Adipocyte (in vitro differentiated cells): Measurements from ENCODE around the gene JAZF1.

Experiments
- DNase-seq: peaks from one replicate; pipeline ENCODE4 v3.0.0-alpha.2; 2015; ENCODE audit warnings: low read depth
- H3K27me3 ChIP-seq: replicated peaks from 2 replicates; pipeline ENCODE4 v1.7.0; 2013; ENCODE audit warnings: mild to moderate bottlenecking, low read length, moderate library complexity; ENCODE audit not compliant: control insufficient read depth, insufficient read depth
- H3K36me3 ChIP-seq: 2 replicates; pipeline ENCODE4 v1.7.0; 2013; ENCODE audit warnings: low read length, mild to moderate bottlenecking, moderate library complexity; ENCODE audit not compliant: control insufficient read depth, insufficient read depth, severe bottlenecking
- H3K4me1 ChIP-seq: 2 replicates; pipeline ENCODE4 v1.7.0; 2013; ENCODE audit warnings: mild to moderate bottlenecking, low read length, moderate library complexity; ENCODE audit not compliant: control insufficient read depth, insufficient read depth
- H3K4me3 ChIP-seq: 2 replicates; pipeline ENCODE4 v1.7.0; 2013; ENCODE audit warnings: mild to moderate bottlenecking, low read length, moderate library complexity
- H3K9ac ChIP-seq: 2 replicates; pipeline ENCODE4 v1.7.0; 2013; ENCODE audit warnings: mild to moderate bottlenecking, low read length, moderate library complexity
- H3K9me3 ChIP-seq: 2 replicates; pipeline ENCODE4 v1.7.0; 2013; ENCODE audit warnings: mild to moderate bottlenecking, low read length, moderate library complexity; ENCODE audit not compliant: control insufficient read depth

The JAZF1 gene

DNA sequence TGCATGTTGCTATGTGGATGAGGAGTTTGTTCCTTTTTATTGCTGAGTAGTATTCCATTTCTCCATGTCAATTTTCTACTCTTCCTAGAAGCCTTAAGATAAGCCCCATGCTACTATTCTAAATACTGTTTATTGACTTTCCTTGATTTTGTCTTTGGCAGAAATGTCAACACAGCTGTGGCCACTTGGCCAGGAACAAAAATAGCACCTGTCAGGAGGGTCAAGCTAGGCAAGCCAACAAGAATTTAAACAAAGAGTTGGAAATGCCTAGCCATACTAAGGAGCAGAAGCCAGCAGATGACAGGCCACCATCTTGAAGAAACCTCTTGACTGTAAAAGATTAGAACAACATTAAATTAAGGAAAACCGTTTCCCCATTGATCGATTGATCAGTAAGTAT is 34.7 kb downstream of the JAZF1 start:
- Histone ChIP-seq H3K4me3 (no peak overlapping the region), H3K27me3 (no peaks in the 10 kb centered on the region), H3K9me3 (no peaks in the 10 kb centered on the region), H3K36me3 (peaks cover 2% of the 10 kb centered on the region), H3K9ac (no peak overlapping the region), H3K4me1 (no peaks in the 10 kb centered on the region)
- no peak for DNase-seq

DNA sequence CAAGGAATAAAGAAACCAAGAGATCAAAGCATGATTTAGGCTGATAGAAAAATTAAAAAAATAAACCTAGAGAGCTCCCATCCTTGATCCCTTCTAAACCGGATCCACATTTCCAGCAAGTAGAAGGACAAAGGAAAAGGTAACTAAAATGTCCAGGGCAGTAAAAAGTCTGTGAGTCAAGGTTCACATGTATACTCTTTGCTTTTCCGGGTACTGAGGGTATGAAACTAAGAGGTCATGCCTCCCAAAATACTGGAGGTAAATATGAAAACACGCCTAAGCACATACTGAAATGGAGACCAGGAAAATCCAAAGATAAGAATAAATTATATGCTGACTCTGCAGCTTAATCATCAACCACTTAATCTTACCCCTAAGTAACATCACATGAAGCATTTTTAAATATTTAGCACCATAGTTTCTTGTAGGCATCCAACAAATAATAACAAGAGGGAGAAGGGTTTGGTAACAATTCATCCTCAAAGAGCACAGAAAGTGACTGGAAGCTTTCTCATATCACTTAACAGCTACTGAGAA is 35.4 kb downstream of the JAZF1 start:
- H3K9me3 ChIP-seq, result no peaks in the 10 kb centered on the region
- DNase-seq, result no peak
- H3K27me3 ChIP-seq, result no peaks in the 10 kb centered on the region
- H3K36me3 ChIP-seq, result peaks cover 2% of the 10 kb centered on the region
- H3K9ac ChIP-seq, result no peak overlapping the region
- H3K4me3 ChIP-seq, result no peak overlapping the region
- no peaks in the 10 kb centered on the region for H3K4me1 ChIP-seq

DNA sequence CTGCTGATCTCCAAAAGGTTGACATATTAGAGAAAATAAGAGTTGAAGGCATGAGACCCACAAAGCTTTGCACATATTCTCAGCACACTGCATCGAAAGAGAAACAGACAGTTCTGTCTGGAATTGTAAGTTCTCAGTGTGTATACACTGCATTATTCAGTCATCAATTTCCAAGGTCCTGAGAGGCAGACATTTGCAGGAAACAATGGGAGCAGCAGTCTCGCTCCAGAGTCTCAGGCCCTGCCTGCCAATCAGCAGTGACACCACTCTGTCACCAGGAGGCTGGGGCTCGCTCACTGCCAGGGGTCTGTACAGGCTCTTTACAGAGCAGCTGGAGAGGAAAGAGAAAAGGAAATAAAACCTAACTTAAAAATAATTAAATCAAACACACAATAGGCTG is 36.3 kb downstream of the JAZF1 start:
- Histone ChIP-seq H3K27me3 (no peaks in the 10 kb centered on the region), H3K9ac (no peak overlapping the region), H3K4me3 (no peak overlapping the region), H3K4me1 (no peaks in the 10 kb centered on the region), H3K36me3 (peaks cover 2% of the 10 kb centered on the region), H3K9me3 (no peaks in the 10 kb centered on the region)
- DNase-seq, result no peak

DNA sequence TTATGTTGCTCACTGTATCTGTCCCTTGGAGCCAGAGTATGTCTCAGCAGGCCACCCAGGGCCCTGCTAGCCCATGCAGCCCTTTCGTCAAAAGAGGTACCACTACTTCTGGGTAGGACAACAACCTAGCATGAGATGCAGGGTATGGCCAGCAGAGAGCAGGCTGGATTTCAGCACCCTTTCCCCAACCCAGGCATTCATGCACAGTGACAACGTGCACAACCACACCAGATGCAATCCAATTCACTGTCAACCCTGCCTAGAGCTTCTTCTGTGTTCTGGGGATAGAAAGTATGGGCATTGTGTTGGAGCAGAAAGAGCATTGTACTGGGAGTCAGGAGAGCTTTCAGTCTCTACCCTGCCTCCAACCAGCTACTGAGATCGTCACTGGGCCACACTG is 37.9 kb downstream of the JAZF1 start:
- DNase-seq, result no peak

DNA sequence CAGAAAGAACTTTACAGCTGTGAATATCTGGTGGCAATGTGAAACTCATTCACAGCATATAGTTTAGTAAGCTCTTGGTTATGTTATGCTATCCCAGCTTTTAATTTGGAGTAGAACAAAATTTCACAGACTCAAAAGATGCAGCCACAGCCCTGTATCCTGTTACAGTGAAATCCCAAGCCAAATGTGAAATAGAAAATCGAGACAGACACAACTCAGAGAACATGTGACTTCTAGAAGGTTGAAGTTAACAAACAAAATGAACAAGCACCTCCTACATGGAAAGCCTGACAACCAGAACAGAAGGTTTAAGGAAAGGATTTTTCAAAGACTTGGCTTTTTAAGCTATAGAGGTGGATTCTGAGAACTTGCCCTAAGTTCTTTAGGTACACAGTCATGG is 39.6 kb downstream of the JAZF1 start:
- H3K9me3 ChIP-seq, result no peaks in the 10 kb centered on the region
- no peaks in the 10 kb centered on the region for H3K4me1 ChIP-seq
- peak; percentile 67 for DNase-seq
- H3K9ac ChIP-seq, result no peak overlapping the region
- no peak overlapping the region for H3K4me3 ChIP-seq
- no peaks in the 10 kb centered on the region for H3K27me3 ChIP-seq
- peaks cover 2% of the 10 kb centered on the region for H3K36me3 ChIP-seq

More for the DNA sequence above, 37.9 kb downstream of the JAZF1 start:
- no peaks in the 10 kb centered on the region for H3K27me3 ChIP-seq
- no peak overlapping the region for H3K4me3 ChIP-seq
- H3K9me3 ChIP-seq, result no peaks in the 10 kb centered on the region
- H3K9ac ChIP-seq, result no peak overlapping the region
- H3K36me3 ChIP-seq, result peaks cover 2% of the 10 kb centered on the region
- no peaks in the 10 kb centered on the region for H3K4me1 ChIP-seq

DNA sequence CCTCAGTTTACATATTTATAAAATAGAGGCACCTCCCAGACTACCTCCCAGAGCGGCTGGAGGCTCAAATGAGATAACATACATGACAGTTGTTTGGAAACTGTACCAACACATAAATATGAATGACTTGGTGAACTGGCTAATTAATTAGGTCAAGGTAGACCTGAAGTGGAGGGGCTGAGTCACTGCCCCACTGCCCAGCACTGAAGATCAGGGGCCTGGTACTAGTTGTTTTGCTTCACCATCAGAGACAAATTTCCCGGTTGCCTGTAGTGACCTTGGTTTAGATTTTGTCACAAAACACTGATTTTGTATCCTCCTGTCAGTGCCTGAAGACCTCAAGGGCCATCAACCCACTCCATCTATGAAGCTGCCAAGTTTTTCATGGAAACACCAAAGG is 41.8 kb downstream of the JAZF1 start:
- Histone ChIP-seq H3K4me1 (peaks cover 11% of the 10 kb centered on the region), H3K4me3 (no peak overlapping the region), H3K9ac (no peak overlapping the region), H3K36me3 (peaks cover 2% of the 10 kb centered on the region), H3K9me3 (no peaks in the 10 kb centered on the region), H3K27me3 (no peaks in the 10 kb centered on the region)
- DNase-seq, result no peak

DNA sequence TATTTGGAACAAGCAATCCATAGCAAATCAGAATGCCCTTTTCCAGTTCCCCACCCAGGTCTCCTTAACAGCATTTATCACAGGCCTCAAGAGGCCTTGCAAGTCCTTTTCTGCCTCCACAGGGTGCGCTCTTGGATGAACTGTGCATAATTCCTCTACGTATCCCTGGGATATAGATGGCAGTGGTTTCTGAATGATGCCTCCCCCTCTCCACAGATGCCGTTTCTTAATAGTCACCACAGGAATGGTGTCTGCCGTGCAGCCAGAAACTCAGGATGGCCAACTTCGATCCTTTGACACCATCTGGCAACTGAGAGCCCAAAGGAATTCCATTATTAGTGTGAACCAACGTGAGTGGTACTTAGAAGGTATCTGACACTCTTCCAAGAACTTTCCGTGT is 43.1 kb downstream of the JAZF1 start:
- Histone ChIP-seq H3K4me1 (peaks cover 19% of the 10 kb centered on the region), H3K36me3 (no peaks in the 10 kb centered on the region), H3K4me3 (no peak overlapping the region), H3K9ac (no peak overlapping the region), H3K9me3 (no peaks in the 10 kb centered on the region), H3K27me3 (no peaks in the 10 kb centered on the region)
- DNase-seq, result no peak

DNA sequence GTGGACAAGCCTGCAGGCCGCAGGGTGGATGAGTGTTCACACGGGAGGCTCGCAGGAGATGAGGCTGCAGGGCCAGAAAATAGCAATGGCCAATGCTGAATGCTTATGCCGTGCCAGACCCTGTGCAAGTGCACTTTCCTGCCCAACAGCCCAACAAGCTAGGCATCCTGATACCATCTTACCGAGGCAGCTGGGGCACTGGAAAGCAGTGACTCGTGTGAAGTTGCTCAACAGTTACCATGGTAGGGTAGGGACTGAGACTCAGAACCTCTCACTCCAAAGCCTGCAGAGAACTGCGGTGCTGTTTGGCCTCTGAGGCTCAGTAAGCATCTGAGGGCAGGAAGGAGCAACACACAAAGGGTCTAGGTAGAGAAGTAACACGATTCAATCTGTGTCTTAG is 43.7 kb downstream of the JAZF1 start:
- peaks cover 19% of the 10 kb centered on the region for H3K4me1 ChIP-seq
- no peaks in the 10 kb centered on the region for H3K9me3 ChIP-seq
- no peak overlapping the region for H3K4me3 ChIP-seq
- H3K27me3 ChIP-seq, result no peaks in the 10 kb centered on the region
- H3K36me3 ChIP-seq, result no peaks in the 10 kb centered on the region
- H3K9ac ChIP-seq, result no peak overlapping the region
- DNase-seq, result no peak

DNA sequence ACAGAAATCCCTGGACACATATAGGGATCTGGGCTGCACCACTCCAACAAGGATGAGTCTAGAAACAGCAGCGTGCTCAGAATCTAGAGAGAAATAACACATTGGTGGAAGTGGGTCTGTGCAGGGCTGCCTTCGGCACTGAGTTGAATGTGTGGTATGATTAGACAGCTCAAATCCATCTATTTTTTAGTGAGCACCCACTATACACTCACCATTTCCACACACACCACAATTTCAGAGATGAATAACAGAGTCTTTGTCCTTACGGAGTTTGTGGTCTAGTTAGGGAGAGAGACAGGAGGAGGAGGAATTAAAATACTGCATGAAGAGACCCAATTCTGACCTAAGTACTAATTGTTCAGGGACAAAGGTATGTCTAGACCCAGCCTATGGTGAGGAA is 44.2 kb downstream of the JAZF1 start:
- DNase-seq, result no peak

DNA sequence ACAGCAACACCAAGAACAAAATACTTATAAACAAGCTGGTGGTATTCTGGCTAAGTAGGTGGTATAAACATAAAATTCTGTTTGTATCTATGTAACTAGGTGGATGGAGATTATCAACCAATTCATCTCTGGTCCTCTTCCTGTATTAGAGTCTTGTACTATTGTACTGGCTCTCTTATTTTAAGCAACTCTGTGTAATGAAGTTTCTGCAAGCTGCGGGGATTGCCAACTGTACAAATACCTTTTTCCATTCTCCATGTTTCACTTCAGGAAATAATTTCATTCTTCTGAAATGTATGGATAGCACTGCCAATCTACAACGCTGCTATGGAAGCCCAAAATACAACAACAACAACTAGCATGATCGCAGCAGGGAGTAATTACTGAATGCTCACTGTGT is 44.8 kb downstream of the JAZF1 start:
- no peak for DNase-seq
- H3K4me3 ChIP-seq, result no peak overlapping the region

More for the DNA sequence above, 44.2 kb downstream of the JAZF1 start:
- no peak overlapping the region for H3K4me3 ChIP-seq
- H3K9ac ChIP-seq, result no peak overlapping the region
- H3K9me3 ChIP-seq, result no peaks in the 10 kb centered on the region
- peaks cover 19% of the 10 kb centered on the region for H3K4me1 ChIP-seq
- no peaks in the 10 kb centered on the region for H3K36me3 ChIP-seq
- H3K27me3 ChIP-seq, result no peaks in the 10 kb centered on the region

DNA sequence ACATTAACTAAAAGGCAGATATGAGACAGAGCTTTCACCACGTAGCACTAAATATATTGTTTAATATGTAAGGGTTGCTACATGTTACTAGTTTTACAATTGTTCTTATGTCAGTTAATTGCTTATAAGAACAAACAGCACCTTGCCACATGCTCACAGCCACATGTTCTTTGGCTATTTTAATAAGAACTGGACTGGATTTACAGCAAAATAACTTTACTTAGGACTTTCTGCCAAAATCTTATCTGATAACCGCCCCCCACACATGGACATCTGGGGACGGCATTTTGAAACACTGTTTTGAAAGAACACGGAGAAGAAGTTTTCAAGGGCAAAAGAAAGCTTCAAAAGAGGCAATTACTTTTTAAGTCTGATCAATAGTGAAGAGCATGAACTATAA is 45.3 kb downstream of the JAZF1 start:
- no peaks in the 10 kb centered on the region for H3K36me3 ChIP-seq
- H3K27me3 ChIP-seq, result no peaks in the 10 kb centered on the region
- peaks cover 21% of the 10 kb centered on the region for H3K4me1 ChIP-seq
- no peaks in the 10 kb centered on the region for H3K9me3 ChIP-seq
- peak overlapping the region; percentile 32 for H3K9ac ChIP-seq
- no peak overlapping the region for H3K4me3 ChIP-seq
- no peak for DNase-seq

More for the DNA sequence above, 44.8 kb downstream of the JAZF1 start:
- Histone ChIP-seq H3K36me3 (no peaks in the 10 kb centered on the region), H3K4me1 (peaks cover 19% of the 10 kb centered on the region), H3K27me3 (no peaks in the 10 kb centered on the region), H3K9me3 (no peaks in the 10 kb centered on the region), H3K9ac (peak overlapping the region; percentile 32)

DNA sequence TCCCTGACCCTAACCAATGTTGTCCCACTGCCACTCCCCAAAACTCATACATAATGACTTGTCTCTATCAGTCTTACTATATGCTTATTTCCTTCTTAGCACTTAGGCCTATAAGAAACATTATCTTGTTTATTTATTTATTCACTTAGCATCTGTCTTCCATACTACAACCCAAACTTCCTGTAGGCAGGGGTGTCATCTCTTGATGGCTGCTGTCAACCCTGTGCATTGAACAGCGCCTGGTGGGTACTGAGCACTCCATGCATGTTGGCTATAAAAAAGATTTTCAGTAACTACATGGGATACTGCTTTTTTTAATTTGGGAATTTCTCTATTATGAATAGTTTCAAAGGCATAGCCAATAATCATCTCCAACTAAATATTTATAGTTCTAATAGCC is 46.7 kb downstream of the JAZF1 start:
- Histone ChIP-seq H3K9ac (no peak overlapping the region), H3K4me1 (peaks cover 27% of the 10 kb centered on the region), H3K9me3 (no peaks in the 10 kb centered on the region), H3K36me3 (no peaks in the 10 kb centered on the region), H3K4me3 (no peak overlapping the region), H3K27me3 (no peaks in the 10 kb centered on the region)
- DNase-seq, result no peak
